ENCODE data around the gene SH3YL1.

SH3YL1 gene

GRCh38 chr2:282371-283263, 18.8 kb upstream of the SH3YL1 start:
- DNase-seq (ENCODE audit: low read depth in 2 of 2), result no peak

- no peak for DNase-seq (ENCODE audit: low read depth in 2 of 2)
These were observed 17.5 kb upstream of the SH3YL1 start for GRCh38 chr2:281381-281780.

GRCh38 chr2:280650-281110, 16.8 kb upstream of the SH3YL1 start:
- DNase-seq (ENCODE audit: low read depth in 2 of 2), result no peak

- DNase-seq (ENCODE audit: low read depth in 2 of 2), result no peak
These were observed 16.3 kb upstream of the SH3YL1 start for GRCh38 chr2:279956-280649.

- no peak for DNase-seq (ENCODE audit: low read depth in 2 of 2)
These were observed 15.5 kb upstream of the SH3YL1 start for GRCh38 chr2:279366-279765.

GRCh38 chr2:278927-279320, 15.1 kb upstream of the SH3YL1 start:
- DNase-seq (ENCODE audit: low read depth in 2 of 2), result no peak

GRCh38 chr2:278312-278926, 14.6 kb upstream of the SH3YL1 start:
- DNase-seq (ENCODE audit: low read depth in 2 of 2), result no peak

- DNase-seq (ENCODE audit: low read depth in 2 of 2), result no peak
These were observed 11.6 kb upstream of the SH3YL1 start for GRCh38 chr2:275466-275865.

GRCh38 chr2:274503-274902, 10.7 kb upstream of the SH3YL1 start:
- DNase-seq (ENCODE audit: low read depth in 2 of 2), result no peak

- DNase-seq (ENCODE audit: low read depth in 2 of 2), result no peak
These were observed 9.5 kb upstream of the SH3YL1 start for GRCh38 chr2:273333-273732.

- no peak for DNase-seq (ENCODE audit: low read depth in 2 of 2)
These were observed 8.1 kb upstream of the SH3YL1 start for GRCh38 chr2:271917-272316.

- DNase-seq (ENCODE audit: low read depth in 2 of 2), result no peak
These were observed 7.0 kb upstream of the SH3YL1 start for GRCh38 chr2:270861-271260.

- DNase-seq (ENCODE audit: low read depth in 2 of 2), result no peak
These were observed 5.7 kb upstream of the SH3YL1 start for GRCh38 chr2:269356-270030.

GRCh38 chr2:268323-268722, 4.5 kb upstream of the SH3YL1 start:
- no peak for DNase-seq (ENCODE audit: low read depth in 2 of 2)

- DNase-seq (ENCODE audit: low read depth in 2 of 2), result peak; percentile 87 to 92
These were observed 949 bp upstream of the SH3YL1 start, which contains the start of gene ACP1 for GRCh38 chr2:264493-265468. Gene ACP1 (plus strand): TSS chr2:264947. CDS start chr2:264965, 18 bp downstream.

- DNase-seq (ENCODE audit: low read depth in 2 of 2), result no peak
These were observed 652 bp downstream of the SH3YL1 start for GRCh38 chr2:263022-263738.

GRCh38 chr2:262117-262516, 1.7 kb downstream of the SH3YL1 start:
- DNase-seq (ENCODE audit: low read depth in 2 of 2), result no peak

- no peak for DNase-seq (ENCODE audit: low read depth in 2 of 2)
These were observed 3.2 kb downstream of the SH3YL1 start for GRCh38 chr2:260507-261161.

GRCh38 chr2:259789-260331, 4.0 kb downstream of the SH3YL1 start:
- no peak for DNase-seq (ENCODE audit: low read depth in 2 of 2)
